Upper lobe of left lung (tissue), 4 donors: ENCODE data around the gene PLXNA4.

Experiments used
- CTCF ChIP-seq, 6 experiments: fragments of 450-650 bp in 4 of 6; fragments of 200-600 bp in 2 of 6; sonication (generic) in 2 of 6; IDR thresholded peaks; one replicate each; pipeline ENCODE4 v1.5.1; 2016 to 2019; ENCODE audit warnings: antibody characterized with exemption in 6 of 6
- EP300 ChIP-seq, 4 donors: sonication (generic); formaldehyde crosslinking; IDR thresholded peaks; one replicate each; pipeline ENCODE4 v1.5.1; 2017; ENCODE audit warnings: antibody characterized with exemption in 4 of 4, control low read depth in 2 of 4

- TF ChIP-seq EP300 (IDR thresholded peaks at IDR 0.05) (no peak), CTCF (IDR thresholded peaks at IDR 0.05) (no peak)
These were observed 233.1 kb downstream of the PLXNA4 start for GRCh38 chr7:132343199-132343598.
